T-helper 17 cell (primary cell): ENCODE data around the gene ITGB4. TPM values are rescaled to one million over a fixed set of nuclear protein-coding genes. Genes with fewer than 3 reads are reported as not detected.

Experiments used
- ATAC-seq: fragments of 150-1000 bp; cut with Tn5 transposase; 2 replicates; pipeline ENCODE4 v1.10.0; 2021; ENCODE audit warnings: mild to moderate bottlenecking, moderate library complexity
- DNase-seq, 3 donors: peaks; one replicate each; pipeline versions ENCODE4 v3.0.0 to v3.0.0-alpha.2; 2020 to 2021
- H3K9me3 ChIP-seq: one replicate; pipeline ENCODE4 v1.7.0; 2013; ENCODE audit warnings: low read length, mild to moderate bottlenecking; ENCODE audit not compliant: control insufficient read depth, poor library complexity, severe bottlenecking
- H3K27ac Mint-ChIP-seq: one replicate; pipeline ENCODE4 v1.8.0; 2022; ENCODE audit warnings: mild to moderate bottlenecking, moderate library complexity, mixed read lengths
- H3K27me3 Mint-ChIP-seq: one replicate; pipeline ENCODE4 v1.8.0; 2022; ENCODE audit warnings: mixed read lengths
- H3K36me3 Mint-ChIP-seq: one replicate; pipeline ENCODE4 v1.8.0; 2022; ENCODE audit warnings: low read depth, mixed read lengths
- H3K4me1 Mint-ChIP-seq: one replicate; pipeline ENCODE4 v1.8.0; 2022; ENCODE audit warnings: mild to moderate bottlenecking, mixed read lengths
- H3K4me3 Mint-ChIP-seq: one replicate; pipeline ENCODE4 v1.8.0; 2022; ENCODE audit warnings: mild to moderate bottlenecking, moderate library complexity, mixed read lengths
- total RNA-seq, 4 donors: library from RNA in 2 of 4; stranded (reverse) in 2 of 4; gene quantifications; one replicate each; pipeline ENCODE4 v1.2.3 and lab custom pipeline; 2022 to 2026

ITGB4 gene
- total RNA-seq, 2 donors from 2014 or later, result 0.72 TPM; not detected in 1

DNA sequence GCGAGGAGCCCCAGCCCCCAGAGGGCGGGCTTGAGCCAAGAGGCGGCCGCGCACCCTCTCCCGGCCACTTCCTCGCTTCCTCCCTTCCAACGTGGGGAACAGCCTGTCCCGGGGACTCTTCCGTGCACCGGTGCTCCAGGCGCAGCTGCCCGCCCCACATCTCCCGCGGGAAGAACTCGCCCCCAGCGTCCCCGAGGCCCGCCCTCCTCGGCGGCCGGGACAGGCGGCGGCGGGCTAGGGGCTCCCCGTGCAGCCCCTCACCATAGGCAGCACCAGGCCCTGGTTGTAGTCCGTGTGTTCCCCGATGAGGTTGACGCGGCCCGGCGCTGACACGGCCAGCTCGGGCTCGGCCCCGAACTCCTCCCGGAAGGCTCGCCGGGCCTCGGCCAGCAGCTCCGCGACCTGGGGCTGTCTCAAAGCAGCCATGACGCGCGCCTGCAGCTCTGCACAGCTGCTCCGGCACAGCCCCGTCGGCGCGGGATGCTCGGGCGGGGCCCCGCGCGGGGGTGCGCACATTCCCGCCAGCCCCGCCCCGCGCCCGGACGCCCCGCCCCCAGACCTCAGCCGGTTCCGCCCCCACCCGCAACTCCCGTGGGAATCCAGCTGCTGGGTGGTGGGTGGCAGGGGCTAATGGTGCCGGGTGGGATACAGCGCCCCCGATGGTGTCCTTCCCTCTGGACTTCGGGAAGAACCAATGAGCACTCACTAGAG is 43.6 kb downstream of the ITGB4 start, which contains the start of gene GALK1:
Gene GALK1 (minus strand): TSS at position 482 of the 711 bp plus-strand sequence. CDS start 56 bp downstream, at position 426.
- ATAC-seq, result peak; percentile 96
- H3K4me1 Mint-ChIP-seq, result peaks cover 11% of the 10 kb centered on the region

DNA sequence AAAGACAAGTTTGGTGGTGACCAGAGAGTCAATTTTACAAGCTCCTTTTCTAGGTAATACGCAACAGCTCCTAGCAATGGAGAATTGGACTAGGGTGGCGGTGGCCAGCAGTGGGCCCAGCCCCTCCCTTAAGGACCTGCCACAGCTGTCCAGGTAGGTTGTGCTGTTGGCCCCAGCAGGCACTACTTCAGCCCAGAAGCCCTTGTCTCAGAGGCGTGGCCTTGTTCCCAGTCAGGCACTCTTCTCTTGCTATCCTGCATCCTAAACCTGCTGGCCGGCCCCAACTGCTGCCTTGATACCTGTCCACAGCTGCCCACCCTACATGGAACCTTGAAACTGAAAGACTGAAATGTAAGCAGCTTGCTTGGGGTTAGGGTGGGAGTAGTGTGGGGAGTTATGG is 44.7 kb downstream of the ITGB4 start:
- no peak for ATAC-seq
- H3K27ac Mint-ChIP-seq, result peak overlapping the region; percentile 3
- no peaks in the 10 kb centered on the region for H3K27me3 Mint-ChIP-seq
- no peaks in the 10 kb centered on the region for H3K9me3 ChIP-seq
- DNase-seq, result no peak
- H3K36me3 Mint-ChIP-seq, result no peaks in the 10 kb centered on the region
- H3K4me3 Mint-ChIP-seq, result peak overlapping the region; percentile 79
- peaks cover 11% of the 10 kb centered on the region for H3K4me1 Mint-ChIP-seq

More for the DNA sequence above, 43.6 kb downstream of the ITGB4 start, which contains the start of gene GALK1:
- peak; percentile 59 to 78 (median 68) for DNase-seq
- Mint-ChIP-seq H3K27ac (peak within 1 kb of the TSS; percentile 3), H3K4me3 (peak within 1 kb of the TSS; percentile 79), H3K27me3 (no peaks in the 10 kb centered on the region), H3K36me3 (no peaks in the 10 kb centered on the region)
- H3K9me3 ChIP-seq, result no peaks in the 10 kb centered on the region

DNA sequence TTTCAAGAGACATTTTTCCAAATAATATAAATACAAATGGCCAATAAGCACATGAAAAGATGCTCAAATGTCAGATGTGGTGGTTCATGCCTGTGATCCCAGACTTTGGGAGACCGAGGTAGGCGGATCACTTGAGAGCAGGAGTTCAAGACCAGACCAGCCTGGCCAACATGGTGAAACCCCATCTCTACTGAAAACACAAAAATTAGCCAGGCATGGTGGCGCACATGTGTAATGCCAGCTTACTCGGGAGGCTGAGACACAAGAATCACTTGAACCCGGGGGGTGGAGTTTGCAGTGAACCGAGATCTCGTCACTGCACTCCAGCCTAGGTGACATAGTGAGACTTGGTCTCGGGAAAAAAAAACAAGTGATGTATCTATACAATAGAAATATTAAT is 46.6 kb downstream of the ITGB4 start:
- H3K36me3 Mint-ChIP-seq, result no peaks in the 10 kb centered on the region
- ATAC-seq (no peak), DNase-seq (no peak)
- H3K4me1 Mint-ChIP-seq, result peaks cover 9% of the 10 kb centered on the region
- H3K4me3 Mint-ChIP-seq, result no peak overlapping the region
- no peaks in the 10 kb centered on the region for H3K9me3 ChIP-seq
- no peaks in the 10 kb centered on the region for H3K27me3 Mint-ChIP-seq
- no peak overlapping the region for H3K27ac Mint-ChIP-seq

DNA sequence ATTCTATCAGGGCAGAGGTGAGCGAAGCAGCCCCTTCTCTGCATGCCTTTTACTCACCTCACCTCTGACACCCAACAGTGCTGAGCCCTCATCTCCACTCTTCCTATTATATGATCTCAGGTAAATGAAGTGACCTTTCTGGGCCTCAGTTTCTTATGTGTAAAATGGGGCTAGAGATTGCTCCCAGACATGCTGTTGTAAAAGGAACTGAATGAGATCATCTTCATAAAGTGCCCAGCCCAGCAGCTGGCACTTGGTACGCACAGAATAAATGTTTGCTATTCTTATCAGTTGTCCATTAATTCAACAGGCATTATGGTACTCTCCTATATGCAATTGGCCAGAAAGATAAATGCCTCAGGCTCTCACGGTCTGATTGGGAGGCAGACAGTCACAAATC is 48.3 kb downstream of the ITGB4 start:
- Mint-ChIP-seq H3K4me1 (peaks cover 4% of the 10 kb centered on the region), H3K36me3 (no peaks in the 10 kb centered on the region), H3K27ac (no peak overlapping the region), H3K27me3 (no peaks in the 10 kb centered on the region), H3K4me3 (no peak overlapping the region)
- ATAC-seq (no peak), DNase-seq (no peak)
- no peaks in the 10 kb centered on the region for H3K9me3 ChIP-seq

DNA sequence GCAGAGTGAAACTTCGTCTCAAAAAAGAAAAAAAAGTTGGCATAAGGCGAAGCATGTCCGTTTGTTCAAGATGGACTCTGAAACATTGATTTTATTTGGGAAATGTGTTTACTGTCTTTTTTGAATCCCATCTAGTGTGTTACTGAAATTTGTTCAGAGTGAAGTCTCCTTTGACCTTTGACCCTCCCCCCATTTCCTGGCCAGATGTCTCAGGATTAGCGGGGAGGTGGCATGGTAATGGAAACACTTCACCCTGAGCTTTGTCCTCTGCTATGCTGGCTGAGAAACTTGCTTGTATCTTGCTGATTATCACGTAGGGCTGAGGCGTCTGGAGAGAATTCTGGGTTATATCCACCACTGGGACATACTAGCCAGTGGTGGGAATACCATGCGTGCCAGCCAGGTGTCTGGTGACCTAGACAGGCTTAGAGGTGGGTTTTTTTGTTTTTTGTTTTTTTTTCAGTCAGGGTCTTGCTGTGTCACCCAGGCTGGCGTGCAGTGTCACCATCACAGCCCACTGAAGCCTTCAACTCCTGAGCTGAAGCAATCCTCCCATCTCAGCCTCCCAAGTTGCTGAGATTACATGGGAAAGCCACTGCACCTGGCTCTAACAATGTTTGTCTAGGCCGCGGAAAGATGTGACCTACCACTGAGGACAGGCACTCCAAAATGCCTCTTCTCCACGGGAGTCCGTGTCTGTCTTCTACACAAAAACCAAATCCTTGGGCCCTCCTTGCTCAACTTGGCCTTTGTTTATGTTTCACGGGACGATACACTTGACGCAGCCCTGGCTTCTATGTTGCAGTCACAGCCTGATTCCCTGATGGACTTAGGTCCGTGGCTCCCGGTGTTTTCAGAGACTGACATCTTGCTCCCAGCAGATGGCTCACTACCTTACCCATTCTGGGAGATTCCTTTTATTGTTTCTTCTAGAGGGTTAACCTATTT is 50.3 kb downstream of the ITGB4 start:
- Mint-ChIP-seq H3K36me3 (no peaks in the 10 kb centered on the region), H3K4me1 (peaks cover 15% of the 10 kb centered on the region), H3K27ac (no peak overlapping the region), H3K4me3 (peak overlapping the region; percentile 12), H3K27me3 (no peaks in the 10 kb centered on the region)
- DNase-seq (no peak), ATAC-seq (no peak)
- no peaks in the 10 kb centered on the region for H3K9me3 ChIP-seq

DNA sequence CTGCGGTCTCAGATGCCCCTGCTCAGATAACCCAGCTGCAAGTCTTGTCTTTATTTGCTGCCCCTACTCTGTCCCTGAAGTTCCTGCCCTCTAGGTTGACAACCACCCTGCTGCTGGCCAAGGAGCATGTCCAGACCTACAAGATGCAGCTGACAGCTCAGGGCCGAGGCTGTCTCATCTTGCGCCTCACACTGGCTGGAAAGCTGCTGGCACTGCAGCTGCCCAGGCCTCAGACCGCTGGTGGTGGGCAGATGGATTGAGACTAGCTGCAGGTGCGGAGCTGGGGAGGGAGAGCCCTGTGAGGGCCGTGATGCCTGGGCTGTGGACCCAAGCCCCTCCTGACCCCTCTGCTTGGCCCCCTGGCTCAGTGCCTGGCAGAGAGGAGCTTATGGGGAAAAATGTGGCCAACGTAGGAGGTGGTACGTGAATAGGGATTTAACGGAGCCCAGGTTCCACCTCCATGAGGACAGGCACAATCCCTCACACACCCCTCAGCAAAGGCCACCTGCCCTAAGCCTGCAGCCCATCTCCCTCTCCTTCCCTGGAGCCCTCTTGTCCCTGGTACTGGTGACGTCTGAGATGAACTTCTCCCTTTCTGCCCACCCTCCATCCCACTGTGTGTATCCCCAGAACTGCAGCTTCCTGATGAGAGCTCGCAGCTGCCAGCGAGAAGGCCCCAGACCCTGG is 52.0 kb downstream of the ITGB4 start:
- Mint-ChIP-seq H3K4me3 (peak overlapping the region; percentile 33), H3K4me1 (peaks cover 22% of the 10 kb centered on the region), H3K27me3 (no peaks in the 10 kb centered on the region), H3K27ac (peak overlapping the region; percentile 91), H3K36me3 (peaks cover 5% of the 10 kb centered on the region)
- no peak for DNase-seq
- H3K9me3 ChIP-seq, result no peaks in the 10 kb centered on the region
- no peak for ATAC-seq

DNA sequence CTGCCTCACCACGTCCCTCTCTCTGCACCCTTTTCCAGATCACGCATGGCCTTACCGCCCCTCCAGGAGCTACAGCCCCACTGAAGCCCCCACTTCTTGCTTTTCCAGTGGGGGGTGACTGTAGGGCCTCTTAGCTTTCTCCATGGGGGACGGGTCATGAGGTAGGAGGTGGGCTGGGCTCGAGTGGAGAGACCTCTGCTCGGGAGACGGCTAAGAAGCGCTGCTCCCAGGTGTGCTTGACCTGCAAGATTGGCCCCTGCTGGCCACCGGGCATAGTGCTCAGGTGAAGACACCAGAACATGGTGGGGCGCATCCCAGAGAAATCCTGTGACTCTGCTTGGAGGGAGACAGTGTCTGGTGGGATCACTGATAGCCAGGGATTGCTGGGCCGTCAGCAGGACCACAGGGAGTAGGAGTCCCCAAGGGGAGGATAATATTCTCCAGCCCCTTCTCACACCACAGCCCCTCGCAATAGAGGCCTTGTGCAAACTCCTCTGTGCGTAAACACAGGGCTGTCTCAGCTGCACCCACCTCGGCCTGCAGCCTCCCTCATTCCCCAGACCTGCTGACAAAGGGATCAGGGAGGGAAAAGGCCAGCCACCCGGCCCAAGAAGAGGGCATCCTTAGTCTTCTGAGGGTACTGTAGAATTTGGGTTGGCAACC is 52.7 kb downstream of the ITGB4 start:
- Mint-ChIP-seq H3K27me3 (no peaks in the 10 kb centered on the region), H3K27ac (peak overlapping the region; percentile 91), H3K4me3 (peak overlapping the region; percentile 70), H3K36me3 (peaks cover 10% of the 10 kb centered on the region), H3K4me1 (peaks cover 27% of the 10 kb centered on the region)
- DNase-seq (no peak), ATAC-seq (peak; percentile 5)
- H3K9me3 ChIP-seq, result no peaks in the 10 kb centered on the region

DNA sequence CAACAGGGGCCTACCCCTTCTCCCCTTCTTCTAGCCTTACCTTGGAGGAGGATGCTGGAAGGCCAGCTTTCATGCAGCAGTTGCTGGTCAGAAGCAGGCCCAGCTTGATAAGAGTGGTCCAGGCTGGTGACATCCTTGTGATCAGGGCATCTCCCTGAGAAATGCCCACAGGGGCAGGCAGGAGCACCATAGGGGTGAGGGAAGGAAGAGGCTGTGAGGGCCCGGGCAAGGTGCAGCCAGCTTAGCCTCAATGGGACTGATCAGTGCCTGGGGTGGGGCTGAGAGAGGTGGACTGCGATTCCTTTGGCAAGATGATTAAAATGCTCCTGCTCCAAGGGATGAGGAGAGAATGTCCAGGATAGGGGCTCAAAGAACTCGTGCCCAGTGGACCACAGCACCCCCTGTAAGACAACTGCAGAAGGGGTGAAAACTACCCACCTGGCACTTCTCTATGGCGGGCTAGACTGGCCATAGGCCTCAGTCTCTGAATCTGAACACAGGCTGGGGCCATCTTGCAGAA is 53.3 kb downstream of the ITGB4 start:
- ATAC-seq (peak; percentile 13), DNase-seq (no peak)
- no peaks in the 10 kb centered on the region for H3K27me3 Mint-ChIP-seq
- H3K36me3 Mint-ChIP-seq, result peaks cover 11% of the 10 kb centered on the region
- H3K27ac Mint-ChIP-seq, result peak overlapping the region; percentile 91
- H3K4me1 Mint-ChIP-seq, result peaks cover 28% of the 10 kb centered on the region
- H3K4me3 Mint-ChIP-seq, result peak overlapping the region; percentile 70
- H3K9me3 ChIP-seq, result no peaks in the 10 kb centered on the region

DNA sequence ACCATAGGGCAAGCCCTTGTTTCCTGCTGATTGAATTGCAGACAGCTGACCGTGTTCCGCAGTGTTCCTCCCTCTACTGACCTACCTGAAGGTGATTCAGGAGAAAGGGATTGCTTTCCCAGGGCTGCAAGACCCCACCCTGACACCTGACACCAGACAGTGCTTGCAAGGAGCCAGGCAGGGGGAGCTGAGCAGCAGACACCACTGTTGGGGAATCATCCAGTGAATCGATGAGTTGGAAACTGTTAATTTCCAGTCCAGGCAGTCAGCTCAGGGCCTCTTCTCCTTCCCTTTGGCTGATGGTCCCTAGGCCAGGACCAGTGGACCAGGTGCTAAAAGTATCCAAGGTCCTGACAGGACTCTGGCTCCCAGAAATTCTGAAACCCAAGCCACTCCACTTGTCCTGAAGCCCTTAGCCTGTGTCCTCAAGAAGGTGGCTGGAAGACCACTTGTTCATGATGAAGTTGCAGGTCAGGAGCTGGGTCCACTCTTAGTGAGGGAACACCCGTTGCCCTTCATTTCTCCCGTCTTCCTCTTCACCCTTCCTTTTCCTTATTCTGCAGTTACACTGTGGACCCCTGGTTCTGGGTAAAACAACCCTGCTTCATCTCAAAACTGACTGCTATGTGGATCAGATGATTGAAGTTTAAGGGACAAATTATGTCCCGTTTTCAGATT is 53.9 kb downstream of the ITGB4 start:
- ATAC-seq (peak; percentile 0), DNase-seq (no peak)
- H3K4me3 Mint-ChIP-seq, result peak overlapping the region; percentile 91
- H3K27ac Mint-ChIP-seq, result peak overlapping the region; percentile 91
- no peaks in the 10 kb centered on the region for H3K9me3 ChIP-seq
- H3K27me3 Mint-ChIP-seq, result no peaks in the 10 kb centered on the region
- peaks cover 13% of the 10 kb centered on the region for H3K36me3 Mint-ChIP-seq
- peaks cover 33% of the 10 kb centered on the region for H3K4me1 Mint-ChIP-seq

DNA sequence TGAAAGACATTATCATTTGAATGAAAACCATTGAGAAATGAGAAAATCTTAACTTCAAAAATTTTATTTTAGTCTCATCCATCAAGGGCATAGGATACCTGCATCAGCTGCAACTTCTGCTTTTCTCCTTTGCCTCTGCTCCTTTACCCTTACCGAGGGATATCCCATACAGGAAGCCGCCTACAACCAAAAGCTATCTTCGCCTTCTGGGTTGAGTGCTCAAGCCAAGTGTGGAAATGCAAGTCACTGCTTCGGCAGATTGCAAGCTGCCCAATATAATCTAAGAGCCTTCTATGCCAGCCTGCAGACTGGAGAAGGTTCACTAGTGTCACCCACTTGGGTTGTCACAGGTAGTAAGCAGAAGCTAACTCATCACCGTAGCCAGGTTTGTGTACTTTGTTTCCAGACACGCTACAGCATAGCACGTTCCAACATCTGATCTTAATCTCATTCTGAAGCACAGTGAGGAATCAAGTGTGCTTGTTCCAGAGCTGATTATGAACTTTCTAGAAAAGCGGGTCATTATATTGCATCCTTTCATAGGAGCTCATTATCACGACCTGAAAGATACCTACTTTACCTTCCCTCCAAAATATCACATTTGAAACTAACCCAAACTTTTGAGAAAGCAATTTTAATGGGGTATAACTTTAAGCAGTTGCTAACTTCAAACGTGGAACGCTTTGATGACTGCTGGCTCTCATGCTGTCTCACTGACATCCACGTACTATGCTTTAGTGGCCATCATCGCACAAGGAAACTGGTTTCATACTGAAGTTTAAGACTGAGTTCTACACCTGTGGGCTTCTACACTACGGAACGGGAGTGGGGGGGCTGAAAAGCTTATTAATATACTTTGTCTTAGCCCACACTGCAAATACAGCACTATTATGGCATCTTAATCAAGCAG is 55.4 kb downstream of the ITGB4 start:
- Mint-ChIP-seq H3K27ac (peak overlapping the region; percentile 91), H3K4me1 (peaks cover 33% of the 10 kb centered on the region), H3K4me3 (peak overlapping the region; percentile 91), H3K36me3 (peaks cover 13% of the 10 kb centered on the region), H3K27me3 (no peaks in the 10 kb centered on the region)
- H3K9me3 ChIP-seq, result no peaks in the 10 kb centered on the region
- DNase-seq (no peak), ATAC-seq (peak; percentile 2)

DNA sequence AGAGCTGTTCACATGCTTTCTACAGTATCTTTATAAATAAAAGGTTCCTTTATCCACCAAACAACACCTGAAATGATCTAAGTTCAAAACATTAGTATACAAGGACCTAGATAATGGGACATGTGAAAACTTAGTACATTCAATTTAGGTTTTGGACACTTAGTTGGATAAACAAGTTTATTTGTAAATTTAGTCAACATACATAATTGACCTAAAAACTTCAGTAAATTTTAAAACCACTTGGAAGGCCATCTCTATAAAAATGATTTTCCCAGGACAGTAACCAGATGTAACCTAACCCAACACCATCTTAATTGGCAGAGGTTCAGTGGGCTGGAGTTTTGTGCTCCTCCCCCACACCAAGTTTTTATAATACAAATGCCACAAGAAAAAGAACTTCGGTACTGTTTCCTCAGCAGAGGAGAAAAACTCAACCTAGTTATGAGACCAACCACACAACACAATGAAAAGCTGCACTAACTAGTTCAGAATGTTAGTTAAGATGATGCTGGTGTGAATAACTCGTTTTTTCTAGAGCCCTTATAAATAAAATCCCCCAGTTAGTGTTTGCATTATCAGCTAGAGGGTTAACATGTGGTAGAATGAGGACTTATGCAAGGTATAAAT is 56.1 kb downstream of the ITGB4 start:
- peaks cover 13% of the 10 kb centered on the region for H3K36me3 Mint-ChIP-seq
- DNase-seq (no peak), ATAC-seq (no peak)
- peak overlapping the region; percentile 91 for H3K27ac Mint-ChIP-seq
- no peaks in the 10 kb centered on the region for H3K27me3 Mint-ChIP-seq
- peaks cover 33% of the 10 kb centered on the region for H3K4me1 Mint-ChIP-seq
- H3K9me3 ChIP-seq, result no peaks in the 10 kb centered on the region
- H3K4me3 Mint-ChIP-seq, result peak overlapping the region; percentile 91
